Measurements from ENCODE around the gene ARMCX2. TPM values are rescaled to one million over a fixed set of nuclear protein-coding genes. Genes with fewer than 3 reads are reported as not detected.

ARMCX2 gene
- total and polyA plus RNA-seq, 12 donors: 12.4 to 52.6 (median 32.0) TPM

DNA sequence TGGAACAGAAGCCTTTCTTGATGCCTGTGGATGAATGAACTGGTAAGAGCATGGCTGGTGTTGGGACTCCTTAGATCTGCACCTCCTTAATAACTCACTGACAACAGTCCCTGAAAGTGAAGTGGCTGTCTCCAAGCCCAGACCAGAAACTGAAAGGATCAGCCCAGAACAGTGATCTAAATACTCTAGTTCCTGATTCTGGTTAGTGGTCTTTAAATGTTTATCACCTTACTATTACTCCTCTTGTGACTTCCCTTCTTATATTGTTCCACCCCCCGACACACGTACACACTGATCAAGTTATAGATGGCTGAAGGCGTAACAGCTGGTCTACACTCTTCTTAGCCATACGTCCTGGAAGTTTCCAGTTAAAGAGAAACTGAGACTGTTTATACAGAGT lies 33.8 kb upstream of the ARMCX2 start:
- no peak overlapping the region for H3K4me3 ChIP-seq
- TF ChIP-seq, protein P1, sequence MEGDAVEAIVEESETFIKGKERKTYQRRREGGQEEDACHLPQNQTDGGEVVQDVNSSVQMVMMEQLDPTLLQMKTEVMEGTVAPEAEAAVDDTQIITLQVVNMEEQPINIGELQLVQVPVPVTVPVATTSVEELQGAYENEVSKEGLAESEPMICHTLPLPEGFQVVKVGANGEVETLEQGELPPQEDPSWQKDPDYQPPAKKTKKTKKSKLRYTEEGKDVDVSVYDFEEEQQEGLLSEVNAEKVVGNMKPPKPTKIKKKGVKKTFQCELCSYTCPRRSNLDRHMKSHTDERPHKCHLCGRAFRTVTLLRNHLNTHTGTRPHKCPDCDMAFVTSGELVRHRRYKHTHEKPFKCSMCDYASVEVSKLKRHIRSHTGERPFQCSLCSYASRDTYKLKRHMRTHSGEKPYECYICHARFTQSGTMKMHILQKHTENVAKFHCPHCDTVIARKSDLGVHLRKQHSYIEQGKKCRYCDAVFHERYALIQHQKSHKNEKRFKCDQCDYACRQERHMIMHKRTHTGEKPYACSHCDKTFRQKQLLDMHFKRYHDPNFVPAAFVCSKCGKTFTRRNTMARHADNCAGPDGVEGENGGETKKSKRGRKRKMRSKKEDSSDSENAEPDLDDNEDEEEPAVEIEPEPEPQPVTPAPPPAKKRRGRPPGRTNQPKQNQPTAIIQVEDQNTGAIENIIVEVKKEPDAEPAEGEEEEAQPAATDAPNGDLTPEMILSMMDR (IDR thresholded peaks at IDR 0.05): no peak
- H3K27me3 ChIP-seq: peaks cover 0 to 27% (median 0%) of the 10 kb centered on the region in 7 donors
- no peak overlapping the region for H3K27ac ChIP-seq
- DNase-seq (no peak), ATAC-seq (no peak)
- 78 to 82% methylated on average over 4 of the region's 4 CpGs for WGBS, 2 donors
- no peaks in the 10 kb centered on the region for H3K4me1 ChIP-seq
- intact Hi-C loops (cut with DNase I): no loop called here
- no peaks in the 10 kb centered on the region for H3K36me3 ChIP-seq
- H3K9me3 ChIP-seq: no peaks in the 10 kb centered on the region

DNA sequence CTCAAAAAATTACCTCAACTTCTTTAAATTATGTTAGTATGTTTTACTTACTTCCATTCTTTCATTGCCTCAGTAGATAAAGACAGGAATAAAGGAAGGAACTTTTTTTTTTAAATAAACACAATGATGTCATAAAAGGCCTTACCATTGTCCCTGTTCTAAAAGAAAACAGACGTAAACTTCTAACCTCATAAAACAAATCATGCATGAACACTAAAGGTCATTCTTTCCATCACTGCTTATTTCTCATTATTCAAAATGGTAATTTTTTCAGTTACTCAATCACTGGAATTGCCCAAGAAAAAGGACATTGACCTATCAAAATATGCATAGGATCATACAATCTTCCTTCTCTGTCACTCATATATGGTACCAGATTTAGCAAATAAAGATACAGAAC lies 32.2 kb upstream of the ARMCX2 start:
- TF ChIP-seq, protein P1 (IDR thresholded peaks at IDR 0.05): no peak
- no peak for ATAC-seq
- Histone ChIP-seq H3K36me3 (no peaks in the 10 kb centered on the region), H3K4me3 (no peak overlapping the region), H3K9me3 (no peaks in the 10 kb centered on the region), H3K4me1 (no peaks in the 10 kb centered on the region), H3K27me3 (peaks cover 0 to 32% (median 0%) of the 10 kb centered on the region in 7 donors), H3K27ac (no peak overlapping the region)
- intact Hi-C loops (cut with DNase I): no loop called here
- DNase-seq: no peak
- WGBS, 2 donors: 58 to 70% methylated on average over 1 of the region's 1 CpG

DNA sequence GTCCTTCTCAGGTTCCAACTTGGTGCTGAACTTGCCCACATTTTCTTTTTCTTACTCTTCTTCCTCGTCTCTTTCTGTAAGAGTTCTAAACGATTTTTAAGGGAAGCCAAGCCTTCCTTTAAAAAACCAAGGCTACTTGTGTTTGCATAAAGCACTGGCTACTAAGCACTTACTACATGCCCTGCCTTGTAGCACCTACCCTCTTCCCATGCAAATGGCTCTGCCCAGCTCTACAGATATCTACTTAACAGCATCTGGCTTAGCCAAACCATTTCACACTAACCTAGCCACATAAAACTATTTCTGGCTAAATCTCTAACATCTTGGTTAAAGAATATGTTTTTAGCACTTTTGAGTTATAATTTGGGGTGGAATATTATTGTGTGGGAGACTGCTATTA lies 26.9 kb upstream of the ARMCX2 start:
- intact Hi-C loops (cut with DNase I): no loop called here
- Histone ChIP-seq H3K4me3 (no peak overlapping the region), H3K9me3 (no peaks in the 10 kb centered on the region), H3K27ac (no peak overlapping the region), H3K36me3 (no peaks in the 10 kb centered on the region), H3K27me3 (peaks cover 0 to 46% (median 0%) of the 10 kb centered on the region in 7 donors), H3K4me1 (no peaks in the 10 kb centered on the region)
- DNase-seq (no peak), ATAC-seq (no peak)
- WGBS, 2 donors: 43 to 55% methylated on average over 2 of the region's 2 CpGs
- TF ChIP-seq, protein P1 (IDR thresholded peaks at IDR 0.05): no peak

DNA sequence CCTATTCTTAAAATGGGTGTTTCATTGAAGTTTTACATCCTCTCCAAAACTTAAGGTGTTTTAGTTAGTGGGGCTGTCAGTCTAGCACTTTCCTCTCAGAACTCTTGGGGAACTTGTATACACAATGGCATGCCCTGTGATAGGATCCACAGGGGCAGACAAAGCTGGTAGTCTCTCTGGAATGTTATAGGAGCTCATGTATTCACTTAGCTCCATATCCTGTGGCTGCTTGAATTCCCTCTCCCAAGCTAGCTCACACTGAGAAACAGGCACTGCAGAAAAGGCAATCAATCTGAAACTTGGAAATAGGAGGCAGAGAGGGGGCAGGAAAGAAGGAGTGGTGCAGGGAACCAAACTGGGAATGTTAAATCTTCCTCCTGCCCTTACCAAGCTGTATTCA lies 26.3 kb upstream of the ARMCX2 start:
- Histone ChIP-seq H3K36me3 (no peaks in the 10 kb centered on the region), H3K9me3 (no peaks in the 10 kb centered on the region), H3K4me3 (no peak overlapping the region), H3K27ac (no peak overlapping the region), H3K27me3 (peaks cover 0 to 46% (median 0%) of the 10 kb centered on the region in 7 donors), H3K4me1 (no peaks in the 10 kb centered on the region)
- TF ChIP-seq, protein P1 (IDR thresholded peaks at IDR 0.05): no peak
- intact Hi-C loops (cut with DNase I): no loop called here
- ATAC-seq (no peak), DNase-seq (no peak)

All from heart right ventricle (tissue), 16 donors.